HG03066 (cell line): ENCODE measurements around the gene XPO4.

Experiments used
- ATAC-seq: cut with Tn5 transposase; IDR thresholded peaks from one replicate; pipeline ENCODE4 v1.9.1; 2021; ENCODE audit warnings: low read depth; ENCODE audit not compliant: unreplicated experiment

Gene XPO4

GRCh38 chr13:20831933-20832332 lies 70.6 kb downstream of the XPO4 start:
- no peak for ATAC-seq

DNA sequence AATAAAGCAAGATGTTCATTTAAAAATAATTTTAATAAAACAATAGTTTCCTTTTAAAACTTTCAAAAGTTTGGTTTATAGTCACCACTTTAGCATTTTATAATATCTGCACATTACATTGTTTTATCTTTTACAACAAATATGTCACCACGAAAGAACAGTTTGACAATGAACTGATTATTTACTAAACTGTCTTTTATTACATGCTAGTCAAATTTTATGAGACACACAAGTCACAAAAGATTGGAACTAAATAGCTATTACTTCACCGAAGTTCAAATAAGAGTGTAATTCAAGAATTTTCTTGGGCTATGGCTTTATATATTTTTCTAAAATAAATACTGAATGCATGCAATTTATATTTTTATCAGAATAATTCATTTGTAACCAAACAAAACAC lies 71.3 kb downstream of the XPO4 start:
- no peak for ATAC-seq

- no peak for ATAC-seq
Measured at GRCh38 chr13:20828539-20829364, 73.8 kb downstream of the XPO4 start.

DNA sequence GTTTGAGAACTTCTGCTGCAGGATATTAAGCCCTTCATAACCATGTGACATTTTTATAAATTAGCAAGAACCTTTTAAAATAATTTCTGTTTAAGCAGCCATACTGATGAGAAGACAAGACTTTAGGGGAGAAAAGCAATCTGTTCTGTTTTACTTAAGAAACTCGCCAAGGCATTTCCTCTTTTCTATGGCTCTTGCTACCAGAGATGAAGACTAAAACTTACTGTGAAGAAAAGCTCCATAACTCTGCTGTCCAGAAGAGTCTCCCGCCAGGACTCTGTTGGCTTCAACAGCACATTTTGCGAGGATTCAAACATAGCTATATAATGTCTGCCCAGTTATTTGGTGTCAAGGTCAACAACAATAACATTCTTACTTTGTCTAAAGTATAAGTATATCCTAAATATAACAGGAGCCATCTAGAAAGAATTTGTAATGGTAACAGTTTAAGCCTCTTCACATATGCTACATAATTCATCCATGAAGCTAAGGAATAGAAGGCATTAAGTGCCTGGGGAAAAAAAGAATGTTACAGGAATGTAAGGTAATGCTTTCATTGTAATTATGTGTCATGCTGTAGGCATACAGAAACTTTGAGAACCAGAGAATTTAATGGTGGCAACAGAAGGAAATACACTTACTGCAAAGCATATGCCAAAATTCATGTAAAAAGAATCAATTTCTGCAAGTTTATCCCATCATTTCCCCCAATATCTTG lies 75.5 kb downstream of the XPO4 start:
- ATAC-seq = no peak

DNA sequence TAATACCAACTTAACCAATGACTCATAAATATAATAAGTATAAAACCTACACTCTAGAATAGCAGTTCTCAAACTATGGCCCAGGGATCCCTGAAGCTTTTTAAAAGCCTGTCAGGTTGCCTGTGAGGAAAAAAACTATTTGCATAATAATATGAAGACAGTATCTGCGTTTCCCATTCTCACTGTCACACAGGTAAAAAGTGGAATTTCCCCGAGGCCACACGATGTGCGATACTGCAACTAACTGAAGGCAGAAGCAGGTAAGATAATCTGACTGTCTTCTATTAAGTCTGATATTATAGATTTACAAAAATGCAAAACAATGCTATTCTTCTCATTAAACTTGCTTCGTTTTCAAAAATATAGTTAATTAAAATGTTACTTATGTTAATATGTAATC lies 76.2 kb downstream of the XPO4 start:
- no peak for ATAC-seq

- ATAC-seq = no peak
Measured at GRCh38 chr13:20825477-20825875, 77.1 kb downstream of the XPO4 start.

DNA sequence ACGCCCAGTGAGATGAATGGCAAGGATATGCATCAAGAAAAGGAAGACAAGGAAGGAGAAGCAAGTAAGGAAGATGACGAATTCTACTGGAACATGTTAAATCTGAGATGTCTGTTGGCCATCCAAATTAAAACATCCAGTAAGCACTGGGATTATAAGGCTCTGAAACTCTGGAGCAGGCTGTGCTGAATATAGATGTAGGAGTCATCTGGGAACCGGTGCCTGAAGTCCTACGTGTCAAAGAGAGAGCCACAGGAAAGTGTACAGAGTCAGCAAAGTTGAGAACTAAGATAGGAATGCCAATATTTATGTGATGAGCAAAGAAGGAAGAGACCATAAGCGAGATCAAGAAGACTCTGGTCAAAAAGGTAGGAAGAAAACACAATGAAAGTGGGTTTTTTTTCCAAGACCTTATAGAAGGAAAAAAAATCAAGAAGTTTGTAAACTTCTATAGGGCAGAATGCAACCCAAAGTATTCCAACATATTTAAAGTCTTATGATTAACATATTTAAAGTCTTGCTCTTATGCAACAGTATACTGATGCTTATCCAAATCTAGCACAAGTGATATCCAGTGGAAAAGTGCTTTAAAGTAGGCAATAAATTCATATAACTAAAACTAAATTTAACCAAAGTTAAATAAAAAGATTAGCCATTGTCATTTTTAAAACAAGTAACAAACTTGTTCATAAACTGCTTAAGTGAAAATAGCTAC lies 77.6 kb downstream of the XPO4 start:
- ATAC-seq = no peak

GRCh38 chr13:20823071-20823470 lies 79.5 kb downstream of the XPO4 start:
- no peak for ATAC-seq

- ATAC-seq = no peak
Measured at GRCh38 chr13:20822406-20822805, 80.1 kb downstream of the XPO4 start.

- ATAC-seq = no peak
Measured at GRCh38 chr13:20819715-20820114, 82.8 kb downstream of the XPO4 start.

GRCh38 chr13:20815464-20815863 lies 87.1 kb downstream of the XPO4 start:
- no peak for ATAC-seq

- no peak for ATAC-seq
Measured at GRCh38 chr13:20814224-20814910, 88.2 kb downstream of the XPO4 start.

DNA sequence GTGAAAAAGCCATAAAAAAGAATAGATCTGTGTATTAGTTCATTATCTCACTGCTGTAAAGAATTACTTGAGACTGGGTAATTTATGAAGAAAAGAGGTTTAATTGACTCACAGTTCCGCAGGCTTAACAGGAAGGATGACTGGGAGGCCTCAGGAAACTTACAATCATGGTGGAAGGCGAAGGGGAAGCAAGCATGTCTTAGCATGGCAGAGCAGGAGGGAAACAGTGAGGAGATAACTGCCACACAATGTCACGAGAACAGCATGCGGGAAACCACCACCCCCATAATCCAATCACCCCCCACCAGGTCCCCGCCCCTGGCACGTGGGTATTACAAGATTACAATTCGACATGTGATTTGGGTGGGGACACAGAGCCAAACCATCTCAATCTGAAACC lies 89.7 kb downstream of the XPO4 start:
- no peak for ATAC-seq

GRCh38 chr13:20810808-20811207 lies 91.7 kb downstream of the XPO4 start:
- ATAC-seq = no peak

DNA sequence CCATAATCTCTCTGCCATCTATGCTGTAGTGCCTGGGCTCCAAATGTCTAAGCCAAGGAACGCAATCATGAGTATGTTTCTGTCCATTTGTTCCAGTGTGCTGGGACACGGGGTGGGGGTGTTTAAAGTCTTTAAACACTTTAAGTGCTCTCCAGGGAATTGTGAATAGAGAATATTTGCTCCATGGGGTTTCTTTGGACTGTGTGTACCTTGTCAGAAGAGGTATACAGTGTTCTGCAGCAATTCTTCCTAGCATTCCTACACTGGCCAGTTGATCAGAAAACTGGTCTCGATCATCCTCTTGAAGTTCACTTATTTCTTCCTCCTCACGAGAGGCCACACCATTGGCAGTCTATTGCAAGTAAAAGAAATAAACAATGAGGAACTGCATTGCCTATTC lies 93.7 kb downstream of the XPO4 start:
- no peak for ATAC-seq

DNA sequence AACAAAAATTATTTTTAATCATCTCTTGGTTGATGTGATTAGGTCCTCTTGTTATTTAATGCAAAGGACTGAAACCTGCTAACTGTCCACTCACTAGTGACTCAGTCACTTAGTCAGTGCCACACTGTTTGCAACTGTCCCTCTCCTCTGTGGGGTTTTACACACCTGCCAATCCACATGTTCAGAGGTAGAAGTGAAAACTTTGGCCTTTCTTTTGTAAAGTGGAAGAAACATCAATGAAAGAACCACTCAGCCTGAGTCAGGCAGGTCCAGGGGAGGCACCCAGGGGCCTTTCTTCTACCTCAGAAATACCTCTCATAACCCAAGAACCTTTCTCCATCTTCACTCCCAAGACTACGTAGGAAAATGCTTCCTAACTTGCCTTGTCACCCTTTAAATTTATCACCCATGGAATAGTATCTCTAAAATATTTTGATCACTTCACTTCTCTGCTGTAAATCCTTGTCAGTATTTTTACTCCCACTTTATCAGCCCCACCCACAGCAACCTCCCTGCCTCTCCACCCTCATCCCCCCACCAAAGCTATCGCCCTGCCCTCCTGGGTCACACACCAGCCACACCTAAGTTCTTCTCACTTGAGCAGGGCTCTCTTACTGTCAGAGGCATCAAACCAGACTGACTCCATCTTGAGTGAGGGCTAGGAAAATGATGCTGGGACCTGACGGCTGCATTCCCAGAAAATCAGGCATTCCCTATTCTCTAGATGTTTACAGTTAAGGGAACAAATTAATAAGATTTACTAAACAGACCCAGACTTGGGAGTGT lies 99.2 kb downstream of the XPO4 start:
- ATAC-seq = no peak

DNA sequence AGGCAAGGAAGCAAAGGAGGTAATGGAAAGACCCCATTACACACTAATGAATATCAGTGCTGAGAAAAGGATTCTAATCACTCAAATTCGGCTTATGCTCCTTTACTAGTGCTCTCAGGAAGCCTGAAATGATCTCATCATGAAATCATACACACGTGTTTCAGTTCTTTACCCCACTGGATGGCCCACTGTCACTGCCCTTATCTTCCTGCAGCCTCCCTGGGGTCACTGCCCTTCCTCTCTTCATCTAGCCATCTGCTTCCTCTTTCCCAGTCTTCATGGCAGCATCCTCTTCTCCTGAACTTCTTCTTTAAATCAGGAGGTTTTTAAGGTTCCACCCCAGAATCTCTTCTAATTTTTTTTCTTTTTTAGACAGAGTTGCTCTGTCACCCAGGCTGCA lies 100.8 kb downstream of the XPO4 start:
- ATAC-seq = no peak

- no peak for ATAC-seq
Measured at GRCh38 chr13:20799726-20800416, 102.7 kb downstream of the XPO4 start.

- ATAC-seq = no peak
Measured at GRCh38 chr13:20798027-20798426, 104.5 kb downstream of the XPO4 start.
